GM21717 (cell line): Measurements from ENCODE around the gene CPED1.
"Not testable (repeated sequence)": the region's sequence is repeated elsewhere in the genome, so short reads cannot be mapped to it uniquely, and the experiment has no call there.

Source experiments
- ATAC-seq: cut with Tn5 transposase; IDR thresholded peaks from one replicate; pipeline ENCODE4 v1.9.1; 2021; ENCODE audit warnings: mild to moderate bottlenecking, moderate library complexity; ENCODE audit not compliant: unreplicated experiment

CPED1 gene

GRCh38 chr7:121167971-121168370 lies 179.5 kb downstream of the CPED1 start:
- no peak for ATAC-seq

GRCh38 chr7:121169469-121169868 lies 181.0 kb downstream of the CPED1 start:
- ATAC-seq = no peak

DNA sequence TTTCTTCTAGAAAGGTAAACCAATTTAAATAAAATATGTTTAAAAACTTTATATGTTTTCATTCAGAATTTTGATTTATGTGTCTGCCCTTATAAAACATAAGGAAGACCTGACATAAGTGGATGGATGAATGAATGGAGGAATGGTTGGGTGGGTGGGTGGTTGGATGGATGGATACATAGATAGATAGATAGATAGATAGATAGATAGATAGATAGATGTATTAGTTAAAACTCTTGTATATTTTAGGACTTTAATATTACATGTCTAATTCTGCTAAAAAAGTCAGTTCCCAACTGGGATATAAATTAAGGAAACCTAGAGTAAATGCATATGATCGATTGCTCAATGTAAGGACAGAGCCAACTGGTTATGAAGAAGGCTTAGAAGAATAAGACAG lies 184.0 kb downstream of the CPED1 start:
- ATAC-seq = no peak

DNA sequence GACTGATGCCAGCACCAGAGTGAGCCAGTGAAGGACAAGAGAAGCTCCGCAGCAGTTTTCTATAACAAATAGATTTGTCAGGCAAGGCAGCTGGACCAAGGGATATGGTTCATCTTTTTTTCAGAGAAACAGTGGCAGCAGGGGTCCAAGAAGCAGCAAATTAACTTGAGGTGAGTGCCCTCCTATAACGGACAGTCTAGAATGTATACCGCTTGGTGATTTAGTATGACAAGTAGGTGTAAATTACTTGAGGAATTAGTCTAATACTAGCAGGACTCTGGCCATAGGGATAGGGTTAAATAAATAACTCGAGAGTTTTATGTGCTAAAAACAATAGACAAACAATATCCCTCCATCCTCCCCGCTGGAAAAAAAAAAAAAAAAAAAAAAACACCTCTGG lies 187.3 kb downstream of the CPED1 start:
- ATAC-seq = no peak

- ATAC-seq = peak; percentile 1
These were observed 189.9 kb downstream of the CPED1 start for GRCh38 chr7:121178452-121178851.

DNA sequence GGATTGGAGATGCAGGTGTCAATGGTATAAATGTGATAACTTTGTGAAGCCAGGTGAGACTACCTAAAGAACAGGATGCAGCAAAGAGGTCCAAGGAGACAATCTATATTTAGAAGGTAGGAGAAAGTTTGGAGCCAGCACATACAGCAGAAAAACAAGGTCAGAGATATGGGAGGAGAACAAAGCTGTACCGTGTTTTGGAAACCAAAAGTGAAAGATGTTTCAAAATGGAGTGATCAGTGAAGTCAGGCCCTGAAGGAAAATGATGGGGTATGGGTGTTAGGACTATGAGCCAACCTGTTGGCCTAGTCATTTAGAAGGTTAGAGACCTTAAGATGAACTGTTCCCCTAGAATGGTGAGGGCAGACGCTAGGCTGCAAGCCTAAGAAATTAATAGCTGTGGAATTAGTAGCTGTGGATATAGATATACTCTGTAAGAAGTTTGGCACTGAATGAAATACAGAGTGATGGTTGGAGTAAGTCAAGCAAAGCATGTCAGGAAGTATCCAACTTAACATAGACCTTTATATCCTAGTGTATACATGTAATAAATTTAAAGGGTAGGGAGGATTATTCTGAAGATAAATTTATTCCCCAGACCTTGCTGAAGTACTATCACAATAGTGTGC lies 190.5 kb downstream of the CPED1 start:
- ATAC-seq = peak; percentile 61

GRCh38 chr7:121180436-121181063 lies 192.0 kb downstream of the CPED1 start:
- ATAC-seq = peak; percentile 96

DNA sequence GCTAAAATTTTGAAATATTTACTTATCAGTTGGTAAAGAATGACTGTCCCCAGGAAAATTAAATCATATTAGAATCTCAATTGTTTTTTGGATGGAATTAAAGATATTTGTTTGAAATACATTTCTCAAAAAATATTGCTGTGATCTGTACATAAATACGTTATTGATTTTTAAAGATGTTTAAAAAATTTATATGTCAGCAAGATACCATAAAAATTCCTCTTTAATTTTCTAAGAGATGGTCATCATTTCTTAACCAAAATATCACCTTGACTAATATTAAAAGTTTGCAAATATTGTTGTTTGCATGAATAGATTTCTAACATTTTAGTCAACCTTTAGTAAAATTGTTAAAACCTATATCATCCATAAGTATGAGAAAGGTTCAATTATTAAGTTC lies 192.8 kb downstream of the CPED1 start:
- ATAC-seq = no peak

GRCh38 chr7:121182281-121182680 lies 193.8 kb downstream of the CPED1 start:
- ATAC-seq = no peak

DNA sequence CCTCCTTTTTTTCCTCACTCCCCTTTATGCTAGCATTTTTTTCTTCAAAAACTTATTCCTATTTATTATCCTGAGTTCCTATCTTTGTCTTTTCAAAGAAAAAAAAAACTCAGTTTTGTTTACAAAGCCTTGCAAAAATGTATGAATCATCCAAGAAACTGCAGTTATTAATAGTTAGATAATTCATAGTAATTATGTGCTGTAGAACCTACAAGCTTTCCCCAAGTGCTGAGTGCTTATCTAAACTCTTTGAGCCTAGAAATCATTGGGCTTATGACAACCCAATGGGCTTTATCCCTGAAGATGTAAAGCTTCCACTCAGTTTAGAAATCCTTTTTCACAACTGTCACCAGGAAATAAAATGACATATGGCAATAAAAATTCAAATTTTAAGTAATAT lies 194.4 kb downstream of the CPED1 start:
- ATAC-seq = no peak

DNA sequence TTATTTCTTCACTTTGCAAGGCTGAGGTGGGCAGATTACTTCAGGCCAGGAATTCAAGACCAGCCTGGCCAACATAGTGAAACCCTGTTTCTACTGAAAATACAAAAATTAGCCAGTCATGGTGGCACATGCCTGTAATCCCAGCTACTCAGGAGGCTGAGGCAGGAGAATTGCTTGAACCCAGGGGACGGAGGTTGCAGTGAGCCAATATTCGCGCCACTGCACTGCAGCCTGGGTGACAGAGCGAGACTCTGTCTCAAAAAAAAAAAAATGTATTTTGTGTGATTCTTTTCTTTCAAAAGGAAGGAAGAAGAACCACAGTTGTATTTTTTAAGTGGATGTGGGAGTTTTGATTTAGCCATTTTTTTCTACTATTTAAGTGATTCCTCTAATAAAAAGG lies 195.4 kb downstream of the CPED1 start:
- ATAC-seq = not testable (repeated sequence)

- ATAC-seq = no peak
These were observed 198.2 kb downstream of the CPED1 start for GRCh38 chr7:121186746-121187145.

- peak; percentile 96 for ATAC-seq
These were observed 198.7 kb downstream of the CPED1 start for GRCh38 chr7:121187222-121187621.

- no peak for ATAC-seq
These were observed 199.2 kb downstream of the CPED1 start for GRCh38 chr7:121187676-121188075.

GRCh38 chr7:121192834-121193233 lies 204.3 kb downstream of the CPED1 start:
- no peak for ATAC-seq

GRCh38 chr7:121195010-121195409 lies 206.5 kb downstream of the CPED1 start:
- no peak for ATAC-seq

- no peak for ATAC-seq
These were observed 207.4 kb downstream of the CPED1 start for GRCh38 chr7:121195874-121196273.

GRCh38 chr7:121196286-121196685 lies 207.8 kb downstream of the CPED1 start:
- no peak for ATAC-seq

- ATAC-seq = no peak
These were observed 208.9 kb downstream of the CPED1 start for GRCh38 chr7:121197455-121197854.

DNA sequence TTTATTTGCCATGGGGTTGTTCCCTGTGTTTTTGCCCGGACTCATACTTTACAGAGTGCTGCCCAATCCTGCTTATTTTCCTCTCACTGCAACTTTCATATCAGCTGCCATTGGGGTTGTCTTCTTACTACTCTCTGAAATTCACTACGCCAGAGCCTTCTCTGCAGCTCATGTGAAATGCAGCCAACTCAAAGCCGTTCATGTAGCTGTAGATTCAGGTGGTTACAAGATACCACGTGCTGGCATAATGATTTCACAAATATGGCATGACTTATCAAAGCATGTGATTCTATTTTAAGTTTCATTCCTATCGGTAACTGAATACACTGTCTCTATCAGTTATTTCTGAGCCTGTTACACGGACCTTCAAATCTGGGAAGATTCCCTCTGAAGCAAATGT lies 210.0 kb downstream of the CPED1 start:
- ATAC-seq = no peak

DNA sequence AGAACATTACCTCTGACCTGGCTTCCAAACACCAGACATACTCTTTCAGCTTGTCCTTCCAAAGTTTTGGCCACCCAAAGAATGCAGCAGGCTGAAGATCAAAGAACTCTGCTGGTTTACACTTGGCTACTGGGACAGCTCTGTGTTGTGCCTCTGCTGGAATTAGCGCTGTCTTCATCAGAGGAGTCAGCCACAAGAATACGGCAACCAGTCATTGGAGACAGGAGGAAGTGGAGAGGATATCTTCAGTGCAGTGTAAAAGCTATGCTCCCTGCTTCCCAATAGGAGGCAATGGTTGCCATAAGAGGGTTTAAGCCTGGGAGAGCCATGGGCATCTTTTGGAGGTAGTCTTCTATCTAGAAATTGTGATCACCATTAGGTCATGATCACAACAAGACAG lies 213.6 kb downstream of the CPED1 start:
- ATAC-seq = no peak

- no peak for ATAC-seq
These were observed 214.3 kb downstream of the CPED1 start for GRCh38 chr7:121202834-121203233.

DNA sequence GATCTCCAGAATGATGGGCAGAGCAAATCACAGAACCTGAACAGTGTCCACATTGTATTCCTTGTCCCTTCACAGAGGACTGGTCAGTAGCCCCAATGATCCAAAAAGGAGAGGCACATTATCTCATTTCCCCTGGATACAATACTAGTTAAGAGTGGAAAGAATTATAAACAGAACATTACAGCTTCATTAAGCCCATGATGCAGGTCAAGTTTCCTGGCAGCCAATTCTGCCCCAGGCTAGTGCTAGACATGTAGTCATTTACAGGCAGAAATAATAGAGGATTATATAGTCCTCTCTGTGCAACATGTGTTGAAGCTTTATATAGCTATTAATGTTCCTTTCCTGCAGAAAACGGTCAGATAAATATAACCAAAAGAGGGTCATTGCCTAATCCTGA lies 216.0 kb downstream of the CPED1 start:
- ATAC-seq = no peak
